NCI-H2081 (cell line): ENCODE results near the gene MAP3K10.
"Not testable (repeated sequence)": the region's sequence is repeated elsewhere in the genome, so short reads cannot be mapped to it uniquely, and the experiment has no call there.

ENCODE experiments used
- DNase-seq, 2 experiments: peaks; one replicate each; lab custom pipeline; 2025; lab: John Stamatoyannopoulos, UW

MAP3K10 gene

GRCh38 chr19:40190891-40191835, at the start of gene MAP3K10:
TSS of gene MAP3K10 (plus strand) at chr19:40191426. CDS start at chr19:40192032, 606 bp downstream.
- DNase-seq, result peak; percentile 65 to 73

- no peak for DNase-seq
Observed at GRCh38 chr19:40141551-40141950, 49.7 kb upstream of the MAP3K10 start.

DNA sequence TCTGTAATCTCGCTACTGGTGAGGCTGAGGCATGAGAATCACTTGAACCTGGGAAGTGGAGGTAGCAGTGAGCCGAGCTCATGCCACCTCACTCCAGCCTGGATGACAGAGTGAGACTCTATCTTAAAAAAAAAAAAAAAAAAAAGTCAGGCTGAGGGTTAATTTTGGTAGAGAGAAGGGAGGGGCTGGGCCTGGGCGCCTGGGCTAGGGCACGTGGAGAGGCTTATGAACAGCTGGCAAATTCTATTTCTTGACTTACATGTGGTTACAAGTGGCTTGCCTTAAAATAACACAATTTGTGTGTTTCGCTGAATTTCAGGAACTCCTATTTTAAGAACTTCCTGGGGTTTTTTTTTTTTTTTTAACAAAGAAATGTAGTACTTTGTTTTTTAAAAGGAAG, 47.6 kb upstream of the MAP3K10 start:
- no peak for DNase-seq

- no peak for DNase-seq
Observed at GRCh38 chr19:40144151-40144550, 47.1 kb upstream of the MAP3K10 start.

DNA sequence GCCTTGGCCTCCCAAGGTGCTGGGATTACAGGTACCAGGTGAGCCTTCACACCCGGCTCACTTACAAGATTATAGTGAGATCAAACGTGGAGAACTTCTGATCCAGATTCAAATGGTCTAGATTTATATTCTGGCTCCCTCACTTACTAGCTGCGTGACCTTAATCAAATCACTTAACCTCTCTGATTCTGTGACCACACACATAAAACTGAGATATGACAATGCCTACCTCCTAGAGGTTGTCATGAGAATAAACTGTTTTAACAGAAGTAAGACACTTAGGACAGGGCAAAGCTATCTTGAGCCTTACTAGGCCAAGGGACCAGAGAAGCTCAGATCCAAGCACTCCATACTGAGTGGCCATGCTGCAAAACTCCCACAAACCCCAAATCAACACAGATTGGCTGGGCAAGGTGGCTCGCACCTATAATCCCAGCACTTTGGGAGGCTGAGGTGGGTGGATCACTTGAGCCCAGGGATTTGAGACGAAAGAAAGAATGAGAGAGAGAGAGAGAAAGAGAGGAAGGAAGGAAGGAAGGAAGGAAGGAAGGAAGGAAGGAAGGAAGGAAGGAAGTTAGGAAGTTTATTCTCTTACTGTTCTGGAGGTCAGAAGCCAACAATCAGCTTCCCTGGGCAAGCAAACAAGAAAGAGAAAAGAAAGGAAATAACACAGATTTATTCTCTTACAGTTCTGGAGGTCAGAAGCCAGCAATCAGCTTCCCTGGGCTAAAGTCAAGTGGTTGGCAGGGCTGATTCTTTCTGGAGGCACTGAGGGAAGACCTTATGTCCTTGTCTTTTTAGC, 46.1 kb upstream of the MAP3K10 start:
- DNase-seq, result no peak

- not testable (repeated sequence) for DNase-seq
Observed at GRCh38 chr19:40145749-40146029, 45.5 kb upstream of the MAP3K10 start.

- no peak for DNase-seq
Observed at GRCh38 chr19:40147338-40147692, 43.9 kb upstream of the MAP3K10 start.

GRCh38 chr19:40147693-40148347, 43.4 kb upstream of the MAP3K10 start:
- no peak for DNase-seq

DNA sequence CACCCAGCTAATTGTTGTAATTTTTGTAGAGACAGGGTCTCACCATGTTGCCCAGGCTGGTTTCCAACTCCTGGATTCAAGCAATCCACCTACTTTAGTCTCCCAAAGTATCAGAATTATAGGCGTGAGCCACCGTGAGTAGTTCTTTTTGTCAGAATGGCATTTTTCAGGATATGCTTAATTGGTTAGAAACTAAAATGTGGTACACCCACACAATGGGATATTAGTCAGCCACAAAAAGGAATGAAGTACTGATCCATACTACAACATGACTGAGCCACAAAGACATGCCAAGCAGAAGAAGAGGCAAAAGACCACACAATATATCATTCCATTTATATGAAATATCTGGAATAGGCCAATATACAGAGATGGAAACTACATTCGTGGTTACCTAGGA, 41.7 kb upstream of the MAP3K10 start:
- DNase-seq, result no peak

GRCh38 chr19:40150170-40150569, 41.1 kb upstream of the MAP3K10 start:
- no peak for DNase-seq

DNA sequence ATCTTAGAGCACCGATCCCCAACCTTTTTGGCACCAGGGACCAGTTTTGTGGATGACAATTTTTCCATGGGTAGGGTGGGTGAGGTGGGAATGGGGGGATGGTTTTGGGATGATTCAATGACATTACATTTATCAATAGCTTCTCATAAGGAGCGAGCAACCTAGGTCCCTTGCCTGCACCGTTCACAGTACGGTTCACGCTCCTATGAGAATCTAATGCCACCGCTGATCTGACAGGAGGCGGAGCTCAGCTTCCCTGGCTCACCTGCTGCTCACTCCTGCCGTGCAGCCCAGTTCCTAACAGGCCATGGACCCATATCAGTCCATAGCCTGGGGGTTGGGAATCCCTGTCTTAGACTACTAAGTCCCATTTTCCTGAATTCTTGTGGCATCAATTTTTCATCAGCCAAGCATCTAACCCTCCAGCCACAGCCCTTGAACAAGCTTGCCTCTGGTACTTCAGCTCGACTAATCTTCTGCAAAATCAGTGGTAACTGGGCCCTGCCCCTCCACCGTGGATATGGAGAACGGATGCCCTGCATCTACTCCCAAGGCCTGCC, 37.0 kb upstream of the MAP3K10 start:
- no peak for DNase-seq

- DNase-seq, result no peak
Observed at GRCh38 chr19:40155749-40156265, 35.4 kb upstream of the MAP3K10 start.

DNA sequence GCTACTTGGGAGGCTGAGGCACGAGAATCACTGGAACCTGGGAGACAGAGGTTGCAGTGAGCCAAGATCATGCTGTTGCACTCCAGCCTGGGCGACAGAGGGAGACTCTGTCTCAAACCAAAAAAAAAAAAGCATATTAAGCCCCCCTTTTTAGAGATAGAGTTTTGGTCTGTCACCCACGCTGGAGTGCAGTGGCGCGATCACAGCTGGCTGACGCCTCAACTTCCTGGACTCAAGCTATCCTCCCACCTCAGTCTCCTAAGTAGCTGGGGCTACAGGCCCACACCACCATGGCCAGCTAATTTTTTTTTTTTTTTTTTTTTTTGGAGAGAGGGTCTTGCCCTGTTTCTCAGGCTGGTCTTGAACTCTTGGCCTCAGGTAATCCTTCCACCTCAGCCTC, 34.2 kb upstream of the MAP3K10 start:
- no peak for DNase-seq

DNA sequence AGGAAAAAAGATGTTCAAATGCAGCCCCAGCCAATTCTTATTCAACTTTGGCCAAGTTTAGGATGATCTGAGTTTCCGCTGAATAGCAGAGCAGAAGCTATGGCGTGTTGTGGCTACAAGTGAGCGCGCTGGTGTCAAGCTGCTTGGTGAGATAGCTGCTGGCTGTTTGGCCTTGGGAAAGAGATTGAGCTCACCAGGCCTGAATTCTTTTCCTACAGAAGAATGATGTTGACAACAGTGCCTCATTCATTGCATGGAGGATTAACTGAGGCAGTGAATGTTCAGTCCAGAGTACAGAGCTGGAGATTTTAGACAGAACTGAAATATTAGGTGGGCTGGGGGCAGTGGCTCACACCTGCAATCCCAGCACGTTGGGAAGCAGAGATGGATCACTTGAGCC, 31.5 kb upstream of the MAP3K10 start:
- DNase-seq, result no peak

GRCh38 chr19:40162104-40162503, 29.1 kb upstream of the MAP3K10 start:
- DNase-seq, result no peak

DNA sequence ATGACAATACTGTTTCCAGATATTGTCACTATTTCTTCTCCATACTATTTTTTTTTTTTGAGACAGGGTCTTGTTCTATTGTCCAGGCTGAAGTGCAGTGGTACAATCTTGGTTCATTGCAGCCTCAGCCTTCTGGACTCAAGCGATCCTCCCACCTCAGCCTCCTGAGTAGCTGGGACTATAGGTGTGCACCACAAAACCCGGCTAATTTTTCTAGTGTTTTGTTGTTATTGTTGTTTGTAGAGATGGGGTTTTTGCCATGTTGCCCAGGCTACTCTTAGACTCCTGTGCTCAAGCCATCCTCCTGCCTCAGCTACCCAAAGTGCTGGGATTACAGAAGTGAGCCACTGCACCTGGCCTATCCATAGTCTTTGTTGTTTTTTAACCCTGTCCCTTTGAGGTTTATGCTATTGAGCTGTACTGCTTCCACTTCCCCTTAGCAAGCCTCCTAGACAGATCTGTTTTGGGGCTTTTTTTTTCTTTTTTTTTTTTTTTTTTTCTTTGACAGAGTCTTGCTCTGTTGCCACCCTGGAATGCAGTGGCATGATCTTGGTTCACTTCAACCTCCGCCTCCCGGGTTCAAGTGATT, 27.6 kb upstream of the MAP3K10 start:
- DNase-seq, result no peak

DNA sequence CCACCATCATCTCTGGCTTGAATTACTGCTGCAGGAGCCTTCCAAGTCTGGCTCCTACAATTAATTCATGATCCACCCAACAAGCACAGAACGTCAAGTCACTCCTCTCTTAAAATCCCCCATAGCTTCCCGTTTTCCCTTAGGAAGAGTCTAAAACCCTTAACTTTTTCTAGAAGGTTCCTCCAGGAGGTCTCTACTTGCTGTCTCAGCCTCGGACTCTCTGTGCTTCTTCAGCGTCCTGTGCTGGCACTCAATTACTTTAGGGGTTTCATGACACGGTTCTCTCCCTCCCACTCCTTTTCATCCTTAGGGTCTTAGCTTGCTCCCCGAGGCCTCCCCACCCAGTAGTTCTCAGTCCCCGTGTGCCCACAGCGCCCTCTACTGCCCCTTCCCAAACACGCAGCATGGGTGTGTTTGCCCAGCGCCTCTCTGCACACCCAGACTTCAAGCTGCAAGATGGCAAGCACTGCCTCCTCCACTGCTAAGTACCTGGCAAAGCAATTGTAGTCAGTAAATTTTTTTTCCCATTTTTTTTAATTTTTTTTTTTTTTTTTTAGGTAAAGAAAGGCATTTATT, 25.8 kb upstream of the MAP3K10 start:
- no peak for DNase-seq

- not testable (repeated sequence) for DNase-seq
Observed at GRCh38 chr19:40169482-40170302, 21.5 kb upstream of the MAP3K10 start.

DNA sequence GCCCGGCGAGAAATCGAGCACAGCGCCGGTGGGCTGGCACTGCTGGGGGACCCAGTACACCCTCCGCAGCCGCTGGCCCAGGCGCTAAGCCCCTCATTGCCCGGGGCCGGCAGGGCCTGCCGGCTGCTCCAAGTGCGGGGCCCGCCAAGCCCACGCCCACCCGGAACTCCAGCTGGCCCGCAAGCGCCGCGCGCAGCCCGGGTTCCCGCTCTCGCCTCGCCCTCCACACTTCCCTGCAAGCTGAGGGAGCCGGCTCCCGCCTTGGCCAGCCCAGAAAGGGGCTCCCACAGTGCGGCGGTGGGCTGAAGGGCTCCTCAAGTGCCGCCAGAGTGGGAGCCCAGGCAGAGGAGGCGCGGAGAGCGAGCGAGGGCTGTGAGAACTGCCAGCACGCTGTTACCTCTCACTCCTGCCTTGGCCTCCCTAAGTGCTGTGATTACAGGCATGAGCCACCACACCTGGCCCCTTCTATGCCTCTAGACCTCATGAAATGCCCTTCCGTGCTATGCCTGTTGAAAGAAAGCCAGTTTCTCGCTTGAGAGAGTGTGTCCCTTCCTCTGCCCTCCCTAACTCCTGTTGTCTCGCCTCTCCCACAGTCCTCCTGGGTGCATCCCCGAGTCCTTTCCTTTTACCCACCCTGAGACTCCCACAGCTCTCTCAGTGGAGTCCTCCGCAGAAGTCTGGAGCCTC, 20.8 kb upstream of the MAP3K10 start:
- not testable (repeated sequence) for DNase-seq

DNA sequence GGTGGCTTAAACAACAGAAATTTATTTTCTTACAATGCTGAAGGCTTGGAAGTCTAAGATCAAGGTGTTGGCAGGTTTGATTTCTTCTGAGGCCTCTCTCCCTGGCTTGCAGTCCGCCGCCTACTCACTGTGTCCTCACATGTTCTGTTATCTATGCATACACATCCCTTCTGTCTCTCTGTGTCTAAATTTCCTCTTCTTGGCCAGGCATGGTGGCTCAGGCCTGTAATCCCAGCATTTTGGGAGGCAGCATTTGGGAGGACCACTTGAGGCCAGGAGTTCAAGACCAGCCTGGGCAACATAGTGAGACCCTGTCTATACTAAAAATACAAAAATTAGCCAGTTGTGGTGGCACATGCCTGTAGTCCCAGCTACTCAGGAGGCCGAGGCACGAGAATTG, 19.9 kb upstream of the MAP3K10 start:
- not testable (repeated sequence) for DNase-seq
